Hematopoietic multipotent progenitor cell (in vitro differentiated cells): Measurements from ENCODE around the gene ZFC3H1. TPM values are rescaled to one million over a fixed set of nuclear protein-coding genes. Genes with fewer than 3 reads are reported as not detected.
"Not testable (repeated sequence)": the region's sequence is repeated elsewhere in the genome, so short reads cannot be mapped to it uniquely, and the experiment has no call there.

Source experiments
- DNase-seq, 3 donors: peaks; one replicate each; pipeline ENCODE4 v3.0.0-alpha.2; 2011 to 2015; ENCODE audit warnings: low read depth in 2 of 3, low spot score in 2 of 3
- total RNA-seq: library from RNA; depleted of rRNA; stranded (reverse); fragments of >200 nt; gene quantifications from one replicate; pipeline ENCODE4 v1.2.3, GENCODE V29; 2012

ZFC3H1 gene, protein sequence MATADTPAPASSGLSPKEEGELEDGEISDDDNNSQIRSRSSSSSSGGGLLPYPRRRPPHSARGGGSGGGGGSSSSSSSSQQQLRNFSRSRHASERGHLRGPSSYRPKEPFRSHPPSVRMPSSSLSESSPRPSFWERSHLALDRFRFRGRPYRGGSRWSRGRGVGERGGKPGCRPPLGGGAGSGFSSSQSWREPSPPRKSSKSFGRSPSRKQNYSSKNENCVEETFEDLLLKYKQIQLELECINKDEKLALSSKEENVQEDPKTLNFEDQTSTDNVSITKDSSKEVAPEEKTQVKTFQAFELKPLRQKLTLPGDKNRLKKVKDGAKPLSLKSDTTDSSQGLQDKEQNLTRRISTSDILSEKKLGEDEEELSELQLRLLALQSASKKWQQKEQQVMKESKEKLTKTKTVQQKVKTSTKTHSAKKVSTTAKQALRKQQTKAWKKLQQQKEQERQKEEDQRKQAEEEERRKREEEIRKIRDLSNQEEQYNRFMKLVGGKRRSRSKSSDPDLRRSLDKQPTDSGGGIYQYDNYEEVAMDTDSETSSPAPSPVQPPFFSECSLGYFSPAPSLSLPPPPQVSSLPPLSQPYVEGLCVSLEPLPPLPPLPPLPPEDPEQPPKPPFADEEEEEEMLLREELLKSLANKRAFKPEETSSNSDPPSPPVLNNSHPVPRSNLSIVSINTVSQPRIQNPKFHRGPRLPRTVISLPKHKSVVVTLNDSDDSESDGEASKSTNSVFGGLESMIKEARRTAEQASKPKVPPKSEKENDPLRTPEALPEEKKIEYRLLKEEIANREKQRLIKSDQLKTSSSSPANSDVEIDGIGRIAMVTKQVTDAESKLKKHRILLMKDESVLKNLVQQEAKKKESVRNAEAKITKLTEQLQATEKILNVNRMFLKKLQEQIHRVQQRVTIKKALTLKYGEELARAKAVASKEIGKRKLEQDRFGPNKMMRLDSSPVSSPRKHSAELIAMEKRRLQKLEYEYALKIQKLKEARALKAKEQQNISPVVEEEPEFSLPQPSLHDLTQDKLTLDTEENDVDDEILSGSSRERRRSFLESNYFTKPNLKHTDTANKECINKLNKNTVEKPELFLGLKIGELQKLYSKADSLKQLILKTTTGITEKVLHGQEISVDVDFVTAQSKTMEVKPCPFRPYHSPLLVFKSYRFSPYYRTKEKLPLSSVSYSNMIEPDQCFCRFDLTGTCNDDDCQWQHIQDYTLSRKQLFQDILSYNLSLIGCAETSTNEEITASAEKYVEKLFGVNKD (N-terminal part only)
- total RNA-seq: 20.7 TPM

DNA sequence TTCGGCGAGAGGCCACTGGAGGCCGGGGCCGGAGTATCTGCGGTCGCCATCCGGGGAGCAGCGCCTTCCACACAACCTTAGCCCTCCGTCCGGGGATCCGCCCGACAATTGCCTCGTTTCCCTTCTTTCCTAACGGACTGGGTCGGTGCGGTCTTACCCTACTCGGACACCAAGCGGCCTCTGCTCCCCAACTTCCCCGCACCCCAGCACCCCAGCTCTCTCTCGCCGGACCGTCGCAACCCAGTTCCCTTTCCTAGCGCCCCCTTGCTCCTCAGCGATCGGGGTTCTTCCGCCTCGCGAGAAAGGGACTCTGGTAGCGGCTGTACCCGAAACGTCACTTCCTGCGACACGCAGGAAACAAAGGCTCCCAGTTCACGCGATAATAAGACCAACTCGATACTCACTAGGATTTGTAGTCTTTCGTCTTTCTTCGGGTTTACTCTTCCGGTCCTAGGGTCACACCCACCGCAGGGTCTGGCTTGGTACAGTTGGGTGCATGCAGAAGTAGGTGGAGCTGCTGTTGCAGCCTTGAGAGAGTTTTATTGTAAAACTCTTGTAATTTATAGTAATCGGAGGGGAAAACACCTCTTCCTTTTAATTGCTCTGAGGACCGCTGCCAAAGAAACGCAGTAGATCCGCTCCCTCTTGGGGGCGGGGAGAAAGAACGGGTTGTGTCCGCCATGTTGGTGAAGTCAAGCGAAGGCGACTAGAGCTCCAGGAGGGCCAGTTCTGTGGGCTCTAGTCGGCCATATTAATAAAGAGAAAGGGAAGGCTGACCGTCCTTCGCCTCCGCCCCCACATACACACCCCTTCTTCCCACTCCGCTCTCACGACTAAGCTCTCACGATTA is at the start of gene ZFC3H1, which contains the start of gene THAP2:
TSS of gene ZFC3H1 (minus strand) at position 288 of the 850 bp plus-strand sequence. CDS start at position 50, 238 bp downstream.
TSS of gene THAP2 (plus strand) at position 741 of the 850 bp plus-strand sequence. CDS start 209 bp downstream, outside the sequence.
- DNase-seq: peak; percentile 85 to 99 (median 98)

DNA sequence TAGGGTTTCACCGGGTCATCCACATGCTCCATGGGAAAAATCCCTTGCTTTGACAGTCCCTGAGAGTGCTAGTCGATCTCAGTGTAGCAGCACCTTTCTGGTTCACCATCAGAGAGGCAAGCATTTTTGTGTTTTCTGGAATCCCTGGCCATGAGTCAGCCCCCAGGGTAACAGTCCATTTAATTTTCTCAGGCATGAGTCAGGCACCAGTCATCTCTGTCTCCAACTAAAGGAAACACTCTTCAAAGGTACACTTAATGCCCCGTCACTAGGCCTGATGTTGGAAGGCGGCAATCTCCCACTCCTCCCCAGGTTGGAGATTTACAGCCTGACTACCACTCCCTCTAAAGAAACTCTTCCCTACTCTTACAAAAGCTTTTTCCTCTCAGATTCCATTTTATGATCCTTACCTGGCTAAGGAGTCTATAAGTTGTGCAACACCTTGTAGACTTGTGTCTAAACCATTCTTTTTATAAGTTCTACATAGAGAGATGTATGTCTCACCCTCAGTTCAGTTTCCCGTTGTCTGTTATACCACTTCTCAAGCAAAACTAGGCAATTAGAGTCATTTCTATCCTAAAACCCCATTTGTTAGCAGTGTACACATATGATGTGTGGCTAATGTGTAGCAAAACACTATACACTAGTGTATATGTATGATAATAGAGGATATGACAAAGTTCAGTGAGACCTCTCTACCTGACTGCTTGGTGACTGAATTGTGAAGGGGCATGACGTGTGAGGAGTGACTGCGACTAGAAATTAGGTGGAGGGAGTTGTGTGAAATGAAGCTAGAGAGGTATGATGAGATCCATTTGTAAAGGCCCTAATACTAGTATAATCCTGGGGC is 46.9 kb upstream of the ZFC3H1 start:
- no peak for DNase-seq

DNA sequence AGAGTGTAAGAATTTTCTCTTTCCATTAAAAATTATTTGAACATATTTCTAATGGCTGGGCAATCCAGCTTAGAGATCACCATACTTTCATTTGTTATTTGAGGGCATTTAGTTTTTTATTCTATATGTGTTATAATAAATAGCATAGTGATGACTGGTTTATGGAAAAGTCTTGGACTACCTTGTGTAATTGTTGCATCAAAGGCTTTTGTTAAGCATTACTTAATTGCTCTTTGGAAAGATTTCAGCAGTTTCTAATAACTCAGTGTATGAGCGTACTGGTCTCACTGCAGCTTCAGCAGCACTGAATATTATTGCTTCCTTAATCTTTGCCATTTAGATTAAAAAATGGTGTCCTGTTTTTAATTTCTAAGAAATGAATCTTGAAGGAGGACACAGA is 45.0 kb upstream of the ZFC3H1 start:
- DNase-seq: no peak

DNA sequence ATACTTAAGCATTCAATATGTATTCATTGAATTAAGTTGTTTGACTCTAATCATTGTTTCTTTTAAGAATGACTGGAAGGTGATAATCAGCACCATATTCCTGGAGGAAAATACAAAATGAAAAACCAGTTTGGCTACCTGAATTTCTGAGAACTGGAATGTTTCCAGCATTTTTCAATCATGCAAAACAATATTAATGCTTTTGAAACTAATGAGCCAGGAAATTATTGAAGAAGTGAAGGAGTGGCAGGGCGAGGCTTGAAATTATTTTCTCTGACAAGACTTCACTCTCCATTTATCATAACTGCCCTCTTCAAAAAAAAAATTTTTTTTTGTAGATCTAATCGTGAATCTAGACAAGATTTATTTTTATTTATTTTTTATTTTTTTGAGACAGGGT is 41.3 kb upstream of the ZFC3H1 start:
- DNase-seq: no peak

DNA sequence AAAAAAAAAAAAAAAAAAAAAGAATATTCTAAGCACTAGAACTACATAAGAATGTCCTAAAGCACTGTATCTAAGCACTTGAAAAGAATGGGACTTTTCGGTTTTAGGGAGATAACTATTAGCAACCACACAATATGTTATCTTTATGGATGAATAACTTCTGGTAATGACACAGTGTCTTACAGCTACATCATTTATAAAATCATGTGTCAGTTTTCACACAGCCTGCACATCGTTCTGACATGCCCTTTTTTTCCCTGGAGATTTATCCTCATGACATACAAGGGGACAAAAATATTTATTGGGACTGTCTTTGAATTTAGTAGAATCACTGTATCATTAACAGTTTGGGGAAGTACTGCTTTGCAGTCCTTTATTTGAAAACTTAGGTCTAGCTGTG is 39.6 kb upstream of the ZFC3H1 start:
- no peak for DNase-seq

DNA sequence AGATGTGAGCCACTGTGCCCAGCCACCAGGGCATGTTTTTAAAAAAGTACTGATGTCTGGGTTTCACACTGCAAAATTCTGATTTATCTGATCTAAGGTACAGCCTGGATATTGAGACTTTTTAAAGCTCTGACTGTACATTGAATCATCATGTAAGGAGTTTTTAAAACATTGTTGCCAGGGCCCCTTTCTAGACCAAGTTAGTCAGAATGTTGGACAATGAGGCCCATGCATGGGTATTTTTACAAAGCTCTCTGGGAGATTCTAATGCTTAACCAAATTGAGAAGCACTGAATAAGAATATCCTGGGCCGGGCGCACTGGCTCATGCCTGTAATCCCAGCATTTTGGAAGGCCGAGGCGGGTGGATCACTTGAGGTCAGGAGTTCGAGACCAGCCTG is 38.9 kb upstream of the ZFC3H1 start:
- DNase-seq: no peak

DNA sequence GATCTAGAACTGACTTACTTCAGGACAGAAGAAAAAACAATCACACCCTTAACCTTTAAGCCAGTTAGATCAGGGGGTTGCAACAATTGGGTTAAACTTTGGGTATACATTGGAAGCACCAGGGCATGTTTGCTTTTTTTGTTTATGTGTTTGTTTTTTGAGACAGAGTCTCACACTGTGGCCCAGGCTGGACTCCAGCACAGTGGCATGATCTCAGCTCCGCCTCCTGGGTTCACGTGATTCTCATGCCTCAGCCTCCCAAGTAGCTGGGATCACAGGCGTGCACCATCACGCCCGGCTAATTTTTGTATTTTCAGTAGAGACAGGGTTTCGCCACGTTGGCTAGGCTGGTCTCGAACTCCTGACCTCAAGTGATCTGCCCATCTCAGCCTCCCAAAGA is 38.5 kb upstream of the ZFC3H1 start:
- DNase-seq: not testable (repeated sequence)

DNA sequence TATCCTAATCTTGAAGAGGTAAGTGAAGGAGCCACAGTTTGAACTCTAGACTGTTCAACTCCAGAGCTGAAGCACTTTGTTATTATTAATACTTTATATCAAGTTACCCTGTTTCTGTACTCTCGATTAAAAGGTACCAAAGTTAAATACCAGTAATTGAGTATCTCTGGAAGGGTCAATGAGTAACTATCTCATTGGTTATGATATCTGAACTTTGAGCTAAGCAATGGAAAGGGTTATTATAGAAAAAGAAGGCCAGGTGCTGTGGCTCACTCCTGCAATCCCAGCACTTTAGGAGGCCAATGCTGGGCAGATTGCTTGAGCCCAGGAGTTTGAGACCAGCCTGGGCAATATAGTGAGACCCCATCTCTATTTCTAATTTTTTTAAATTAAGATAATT is 32.1 kb upstream of the ZFC3H1 start:
- DNase-seq: no peak

DNA sequence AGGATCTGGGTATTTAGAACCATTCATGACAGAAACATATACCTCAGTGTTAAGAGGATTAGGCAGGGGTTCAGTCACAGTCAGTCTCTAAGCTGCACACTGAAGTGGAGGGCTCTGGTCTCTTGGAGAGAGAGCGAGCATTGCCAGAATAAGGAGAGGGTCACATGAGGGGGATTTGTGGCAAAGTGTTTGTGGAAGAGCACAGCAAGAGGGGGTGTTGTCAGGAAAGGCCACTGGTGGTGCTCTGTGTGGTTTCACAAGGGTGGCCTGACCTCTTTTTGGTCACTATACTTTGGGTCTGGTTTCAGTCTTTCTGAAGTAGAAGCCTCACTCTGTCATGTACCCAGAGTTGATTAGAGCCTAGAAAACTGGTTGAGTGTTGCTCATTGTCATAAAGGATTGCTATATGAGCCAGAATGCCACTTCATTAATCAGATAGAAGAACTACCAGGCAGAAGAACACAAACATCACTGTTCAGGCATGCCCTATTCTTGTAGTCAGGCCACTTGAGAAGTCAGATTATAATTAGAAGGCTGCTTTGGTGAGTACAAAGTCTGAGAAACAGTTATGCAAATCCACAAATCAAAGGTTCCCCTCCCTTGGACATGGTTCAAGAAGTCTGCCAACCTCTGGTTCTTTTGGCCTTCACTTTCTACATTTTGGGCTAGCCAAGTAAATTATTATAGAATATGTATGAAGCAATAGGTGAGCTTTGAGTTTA is 30.6 kb upstream of the ZFC3H1 start:
- DNase-seq: no peak

DNA sequence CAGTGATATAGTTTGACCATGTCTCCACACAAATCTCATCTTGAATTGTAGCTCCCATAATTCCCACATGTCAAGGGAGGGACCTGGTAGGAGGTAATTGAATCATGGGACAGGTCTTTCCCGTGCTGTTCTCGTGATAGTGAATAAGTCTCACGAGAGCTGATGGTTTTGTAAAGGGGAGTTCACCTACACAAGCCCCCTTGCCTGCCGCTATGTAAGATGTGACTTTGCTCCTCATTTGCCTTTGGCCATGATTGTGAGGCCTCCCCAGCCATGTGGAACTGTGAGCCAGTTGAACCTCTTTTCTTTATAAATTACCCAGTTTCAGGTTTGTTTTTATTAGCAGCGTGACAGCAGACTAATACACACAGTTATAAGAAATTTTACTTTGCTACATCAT is 30.0 kb upstream of the ZFC3H1 start:
- not testable (repeated sequence) for DNase-seq

DNA sequence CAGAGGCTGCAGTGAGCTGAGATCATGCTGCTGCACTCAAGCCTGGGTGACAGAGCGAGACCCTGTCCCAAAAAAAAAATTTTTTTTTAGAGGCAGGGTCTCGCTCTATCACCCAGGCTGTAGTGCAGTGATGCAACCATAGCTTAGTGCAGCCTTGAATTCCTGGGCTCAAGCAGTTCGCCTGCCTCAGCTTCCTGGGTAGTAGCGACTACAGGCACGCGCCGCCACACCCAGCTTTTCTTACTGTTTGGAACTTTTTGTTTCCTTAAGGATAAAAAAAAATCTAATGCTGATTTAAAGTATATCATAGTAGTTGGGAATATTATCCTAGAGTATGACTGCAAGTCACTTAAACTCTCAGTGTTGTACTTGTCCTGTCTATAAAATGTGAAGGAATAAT is 29.5 kb upstream of the ZFC3H1 start:
- no peak for DNase-seq

DNA sequence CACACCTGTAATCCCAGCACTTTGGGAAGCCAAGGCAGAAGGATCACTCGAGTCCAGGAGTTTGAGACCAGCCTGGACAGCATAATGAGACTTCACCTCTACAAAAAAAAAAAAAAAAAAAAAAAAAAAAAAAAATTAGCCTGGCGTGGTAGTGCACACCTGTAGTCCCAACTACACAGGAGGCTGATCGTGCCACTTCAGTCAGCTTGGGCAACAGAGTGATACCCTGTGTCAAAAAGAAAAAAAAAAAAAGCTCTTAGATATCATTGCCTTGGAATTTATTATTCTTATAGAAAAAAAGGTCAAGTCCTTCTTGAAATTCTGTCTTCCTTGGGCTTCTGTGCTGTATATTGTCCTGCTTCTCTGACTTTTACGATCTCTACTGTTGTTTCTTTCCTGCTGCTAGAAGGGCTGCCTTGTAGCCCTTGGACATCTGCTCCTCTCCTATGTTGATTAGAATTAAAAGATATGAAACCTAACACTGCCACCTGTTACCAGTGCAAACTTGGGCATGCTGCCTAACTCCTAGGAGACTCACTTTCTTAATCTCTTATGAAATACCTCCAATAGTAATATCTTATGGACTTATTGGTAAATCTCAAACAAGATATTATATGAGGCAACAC is 28.0 kb upstream of the ZFC3H1 start:
- no peak for DNase-seq

DNA sequence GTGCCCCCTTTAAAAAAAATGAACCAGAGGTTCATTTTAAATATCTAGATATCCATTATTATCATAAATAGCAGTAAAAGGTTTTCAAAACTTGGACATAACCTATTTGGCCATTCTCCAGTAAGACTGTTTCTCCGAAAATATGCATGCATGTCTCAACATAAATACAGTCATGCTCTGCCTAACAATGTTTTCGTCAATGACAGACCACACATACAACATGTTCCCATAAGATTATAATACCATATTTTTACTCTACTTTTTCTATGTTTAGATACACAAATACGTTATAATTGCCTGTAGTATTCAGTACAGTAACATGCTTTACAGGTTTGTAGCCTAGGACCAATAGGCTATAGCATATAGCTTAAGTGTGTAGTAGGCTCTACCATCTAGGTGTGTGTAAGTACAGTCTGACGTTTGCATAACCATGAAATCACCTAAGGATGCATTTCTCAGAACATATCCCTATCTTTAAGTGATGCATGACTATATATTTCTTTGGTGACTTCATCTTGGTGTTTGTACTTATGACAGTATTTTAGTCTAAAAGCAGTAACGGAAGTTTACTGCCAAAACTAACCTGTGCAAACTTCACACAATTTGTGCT is 25.4 kb upstream of the ZFC3H1 start:
- no peak for DNase-seq

DNA sequence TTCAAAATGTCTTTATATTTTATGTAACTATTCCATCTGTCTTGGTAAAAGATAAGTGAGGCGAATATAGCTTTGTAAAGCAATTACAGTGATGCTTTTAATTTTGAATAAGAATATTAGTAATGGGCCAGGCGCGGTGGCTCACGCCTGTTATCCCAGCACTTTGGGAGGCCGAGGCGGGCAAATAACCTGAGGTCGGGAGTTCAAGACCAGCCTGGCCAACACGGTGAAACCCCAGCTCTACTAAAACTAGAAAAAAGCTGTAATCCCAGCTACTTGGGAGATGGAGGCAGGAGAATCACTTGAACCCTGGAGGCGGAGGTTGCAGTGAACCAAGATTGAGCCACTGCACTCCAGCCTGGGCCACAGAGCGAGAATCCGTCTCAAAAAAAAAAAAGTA is 23.5 kb upstream of the ZFC3H1 start:
- DNase-seq: not testable (repeated sequence)

DNA sequence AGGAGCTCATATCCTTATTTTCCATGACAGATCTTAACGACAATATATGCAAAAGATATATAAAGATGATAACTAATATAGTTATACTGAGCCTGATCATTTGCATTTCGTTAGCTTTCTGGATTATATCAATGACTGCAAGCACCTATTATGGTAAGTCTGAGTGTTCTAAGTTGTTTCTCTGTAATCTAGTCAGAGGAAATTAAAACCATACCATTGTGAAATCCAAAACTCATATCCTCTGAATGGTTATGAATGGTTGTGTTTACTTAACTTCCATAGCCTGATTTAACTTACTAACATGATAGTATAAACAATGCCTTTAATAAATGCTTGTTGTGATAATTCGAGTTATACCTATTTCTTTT is 23.0 kb upstream of the ZFC3H1 start:
- no peak for DNase-seq

DNA sequence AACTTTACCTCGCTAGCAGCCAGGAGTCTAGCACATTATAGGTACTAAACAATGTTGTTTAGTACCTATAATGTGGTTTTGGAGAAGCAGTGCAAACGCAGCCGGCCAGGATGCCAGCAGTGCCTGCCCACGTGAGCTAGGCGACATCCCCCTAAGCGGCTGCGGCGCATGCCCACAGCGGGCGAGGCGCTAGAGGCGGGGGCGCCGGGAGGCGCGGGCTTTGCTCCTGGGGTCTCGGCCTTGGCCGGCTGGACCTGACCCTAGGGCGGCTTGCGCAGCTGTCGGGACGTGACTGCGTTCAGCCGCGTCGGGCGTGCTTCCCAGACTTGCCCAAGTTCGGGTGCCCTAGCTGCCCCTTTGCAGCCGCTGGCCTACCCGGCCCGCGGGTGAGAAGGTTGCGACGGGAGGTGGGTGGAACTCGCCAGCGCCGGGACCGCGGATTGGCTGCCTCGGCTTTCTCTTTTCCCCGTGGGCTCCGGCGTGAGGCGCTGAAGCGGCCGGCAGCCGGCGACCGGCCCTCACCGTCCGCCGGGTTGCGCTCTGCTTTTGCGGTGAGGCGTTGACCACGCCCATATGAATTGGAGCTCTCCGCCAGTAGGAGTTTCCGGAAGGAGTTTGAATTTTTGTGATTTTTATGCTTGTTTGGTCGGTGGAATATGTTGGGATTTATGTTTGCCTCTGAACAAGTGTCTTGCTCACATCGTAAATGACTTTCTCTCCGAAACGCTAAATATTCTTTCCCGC is 22.4 kb upstream of the ZFC3H1 start, which contains the start of gene TMEM19:
TSS of gene TMEM19 (plus strand) at position 169 of the 744 bp plus-strand sequence. CDS start 599 bp downstream, outside the sequence.
- peak; percentile 67 to 90 (median 89) for DNase-seq
